CD4-positive, alpha-beta T cell (primary cell): ENCODE data around the gene ABCC4. TPM values are rescaled to one million over a fixed set of nuclear protein-coding genes. Genes with fewer than 3 reads are reported as not detected.

Experiments used
- ATAC-seq: fragments of 200-7000 bp; cut with Tn5 transposase; one replicate; pipeline ENCODE4 v1.10.0; 2022; ENCODE audit warnings: mild to moderate bottlenecking; ENCODE audit not compliant: poor library complexity
- CTCF ChIA-PET: fragments of 350-600 bp; sonication (Branson Sonifier 250); formaldehyde crosslinking; loops from one replicate; lab custom pipeline; 2021; ENCODE audit warnings: antibody characterized with exemption, inconsistent platforms; lab: Charles Lee
- POLR2A ChIA-PET: fragments of 350-600 bp; sonication (Branson Sonifier 250); formaldehyde crosslinking; loops from one replicate; lab custom pipeline; 2021; ENCODE audit warnings: antibody characterized with exemption, inconsistent platforms; lab: Charles Lee
- DNase-seq, 14 experiments: peaks; one replicate each; pipeline ENCODE4 v3.0.0-alpha.2; 2013 to 2020; ENCODE audit warnings: mixed read lengths in 2 of 14
- H3K27ac ChIP-seq, 2 donors: one replicate each; pipeline versions ENCODE4 v1.5.1 to v1.7.0; 2013; ENCODE audit warnings: low read length in 2 of 2, low read depth in 1 of 2, mild to moderate bottlenecking in 1 of 2
- H3K27me3 ChIP-seq, 2 experiments: 1 replicate in 1 of 2; 2 replicates in 1 of 2; pipeline versions ENCODE4 v1.6.1 to v1.7.0; 2013; ENCODE audit warnings: low read length in 2 of 2, control low read depth in 1 of 2, mild to moderate bottlenecking in 1 of 2, moderate library complexity in 1 of 2; ENCODE audit not compliant: insufficient read depth in 2 of 2, control insufficient read depth in 1 of 2
- H3K36me3 ChIP-seq: one replicate; pipeline ENCODE4 v1.6.1; 2013; ENCODE audit warnings: low read length, control low read depth; ENCODE audit not compliant: insufficient read depth
- H3K4me1 ChIP-seq: one replicate; pipeline ENCODE4 v1.6.1; 2013; ENCODE audit warnings: low read length, control low read depth; ENCODE audit not compliant: insufficient read depth
- H3K4me3 ChIP-seq: one replicate; pipeline ENCODE4 v1.5.1; 2013; ENCODE audit warnings: mild to moderate bottlenecking, low read length, moderate library complexity
- H3K9me3 ChIP-seq, 2 experiments: 1 replicate in 1 of 2; 2 replicates in 1 of 2; pipeline versions ENCODE4 v1.6.1 to v1.7.0; 2013; ENCODE audit warnings: low read length in 2 of 2, mild to moderate bottlenecking in 2 of 2, control low read depth in 1 of 2, moderate library complexity in 1 of 2; ENCODE audit not compliant: control insufficient read depth in 1 of 2, insufficient read depth in 1 of 2
- H3K27ac Mint-ChIP-seq: one replicate; pipeline ENCODE4 v1.8.0; 2020; ENCODE audit warnings: mixed read lengths
- H3K27me3 Mint-ChIP-seq: one replicate; pipeline ENCODE4 v1.8.0; 2021; ENCODE audit warnings: mixed read lengths
- H3K36me3 Mint-ChIP-seq: one replicate; pipeline ENCODE4 v1.8.0; 2021; ENCODE audit warnings: low read depth, mixed read lengths
- H3K4me1 Mint-ChIP-seq: one replicate; pipeline ENCODE4 v1.8.0; 2021; ENCODE audit warnings: low read depth, mixed read lengths
- H3K4me3 Mint-ChIP-seq: one replicate; pipeline ENCODE4 v1.8.0; 2020; ENCODE audit warnings: mild to moderate bottlenecking, mixed read lengths
- H3K9me3 Mint-ChIP-seq: one replicate; pipeline ENCODE4 v1.8.0; 2020; ENCODE audit warnings: mixed read lengths
- CTCF ChIP-seq: fragments of 200-600 bp; IDR thresholded peaks from one replicate; pipeline ENCODE4 v1.8.0; 2022; ENCODE audit warnings: antibody characterized with exemption, mild to moderate bottlenecking
- intact Hi-C, 2 experiments: fragments of 100-400 bp; cut with DNase I in 1 of 2; cut with micrococcal nuclease in 1 of 2; formaldehyde crosslinking; loops; one replicate each; pipeline versions ENCODE4 v1.15.1 to v1.9.0; 2023 to 2025; cut with DNase I, micrococcal nuclease
- total RNA-seq, 174 experiments: library from RNA in 2 of 174; stranded (reverse) in 2 of 174; gene quantifications; one replicate each; pipeline ENCODE4 v1.2.3 and lab custom pipeline; 2021 to 2026

Gene ABCC4
- total RNA-seq, 2 experiments from 2014 or later: 4.0 to 4.4 TPM

GRCh38 chr13:95222733-95223018, 78.6 kb downstream of the ABCC4 start:
- ChIA-PET POLR2A (interaction anchor here (0.5 kb wide), 1 partner anchor 57 kb away, joined by 3 read pairs; no protein-coding TSS in a partner anchor), CTCF (no interaction called here)
- Mint-ChIP-seq H3K27ac (no peak overlapping the region), H3K4me1 (peaks cover 11% of the 10 kb centered on the region), H3K27me3 (no peaks in the 10 kb centered on the region), H3K9me3 (no peaks in the 10 kb centered on the region), H3K4me3 (no peak overlapping the region), H3K36me3 (peaks cover 8% of the 10 kb centered on the region)
- no peaks in the 10 kb centered on the region for H3K27me3 ChIP-seq
- no peak overlapping the region for H3K4me3 ChIP-seq
- TF ChIP-seq CTCF: no peak
- no peak for ATAC-seq
- no peaks in the 10 kb centered on the region for H3K4me1 ChIP-seq
- intact Hi-C loops: no loop called here
- no peak overlapping the region for H3K27ac ChIP-seq
- no peaks in the 10 kb centered on the region for H3K9me3 ChIP-seq
- H3K36me3 ChIP-seq: no peaks in the 10 kb centered on the region
- DNase-seq: no peak

DNA sequence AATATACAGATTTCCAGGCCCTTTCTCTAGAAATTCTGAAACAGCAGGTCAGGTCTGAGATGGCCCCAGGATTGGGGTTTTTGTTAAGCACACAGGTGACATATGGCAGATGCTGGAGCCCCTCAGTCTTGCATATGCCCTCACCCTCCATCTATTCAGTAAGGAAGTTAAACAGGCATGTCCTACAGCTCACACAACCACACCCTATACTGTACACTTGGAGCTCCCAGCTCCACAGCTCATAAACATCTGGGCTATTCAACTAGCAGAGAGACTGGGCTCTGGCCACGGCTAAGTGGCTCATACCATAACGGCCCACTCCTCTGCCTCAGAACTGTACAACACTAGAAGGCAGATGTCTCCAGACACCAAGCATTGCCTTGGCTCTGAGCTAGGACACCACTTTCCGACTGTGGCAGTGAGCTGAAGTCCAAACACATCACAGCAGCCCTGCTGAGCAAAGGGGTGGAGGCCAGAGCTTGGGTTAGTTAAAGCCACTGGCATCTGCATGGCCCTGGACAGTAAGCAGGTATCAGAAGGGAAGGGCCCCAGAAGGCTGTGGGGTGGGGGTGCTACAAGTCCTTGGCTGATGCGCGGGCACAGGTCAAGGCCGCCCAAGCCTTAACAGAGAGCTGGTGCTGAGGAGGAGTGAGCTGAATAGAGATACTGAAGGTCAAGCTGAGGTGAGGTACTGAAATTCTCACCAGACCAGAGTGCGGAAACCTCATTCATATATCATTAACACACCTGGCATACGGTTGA, 79.1 kb downstream of the ABCC4 start:
- POLR2A ChIA-PET: interaction anchor here (0.5 kb wide), 1 partner anchor 58 kb away, joined by 3 read pairs; no protein-coding TSS in a partner anchor
- Histone ChIP-seq H3K27me3 (no peaks in the 10 kb centered on the region), H3K4me1 (no peaks in the 10 kb centered on the region), H3K4me3 (no peak overlapping the region), H3K9me3 (no peaks in the 10 kb centered on the region), H3K36me3 (no peaks in the 10 kb centered on the region), H3K27ac (no peak overlapping the region)
- Mint-ChIP-seq H3K27ac (no peak overlapping the region), H3K4me3 (no peak overlapping the region), H3K27me3 (no peaks in the 10 kb centered on the region), H3K9me3 (no peaks in the 10 kb centered on the region), H3K4me1 (peaks cover 7% of the 10 kb centered on the region), H3K36me3 (peaks cover 8% of the 10 kb centered on the region)
- intact Hi-C loops: no loop called here
- DNase-seq (no peak), ATAC-seq (no peak)
- no peak for TF ChIP-seq CTCF
- CTCF ChIA-PET: no interaction called here

DNA sequence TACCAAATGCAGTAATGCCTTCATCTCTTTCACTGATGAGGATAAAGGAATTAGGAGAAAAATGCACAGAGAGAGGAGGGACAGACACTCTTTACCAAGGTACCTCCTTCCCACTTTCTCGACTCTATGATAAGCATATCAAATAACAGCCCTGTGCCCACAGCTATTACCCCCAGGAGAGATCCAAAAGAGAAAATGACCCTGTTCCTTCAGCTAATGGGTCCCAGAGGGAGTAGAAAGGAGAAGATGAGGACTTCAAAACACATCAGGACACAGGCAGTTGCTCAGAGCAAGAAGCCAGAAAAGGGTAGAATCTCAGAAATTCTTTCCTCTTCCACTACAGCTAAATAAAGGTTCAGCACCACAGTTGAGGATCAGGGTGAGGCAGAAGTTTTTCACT, 80.6 kb downstream of the ABCC4 start:
- DNase-seq: no peak
- intact Hi-C loops: no loop called here
- ChIA-PET POLR2A (no interaction called here), CTCF (no interaction called here)
- TF ChIP-seq CTCF: no peak
- no peaks in the 10 kb centered on the region for H3K27me3 Mint-ChIP-seq
- H3K27ac Mint-ChIP-seq: no peak overlapping the region
- no peaks in the 10 kb centered on the region for H3K4me1 ChIP-seq
- H3K27me3 ChIP-seq: no peaks in the 10 kb centered on the region
- no peaks in the 10 kb centered on the region for H3K36me3 ChIP-seq
- no peaks in the 10 kb centered on the region for H3K9me3 Mint-ChIP-seq
- H3K27ac ChIP-seq: no peak overlapping the region
- H3K36me3 Mint-ChIP-seq: peaks cover 8% of the 10 kb centered on the region
- no peak for ATAC-seq
- H3K4me3 Mint-ChIP-seq: no peak overlapping the region
- H3K9me3 ChIP-seq: no peaks in the 10 kb centered on the region
- no peak overlapping the region for H3K4me3 ChIP-seq
- H3K4me1 Mint-ChIP-seq: no peaks in the 10 kb centered on the region
